Measurements from ENCODE around the gene DSG3. TPM values are rescaled to one million over a fixed set of nuclear protein-coding genes. Genes with fewer than 3 reads are reported as not detected.

DSG3 gene
- total and polyA plus RNA-seq, 2 of the 8 experiments (the other 6 are each of a cell fraction or from before 2014, with no cell fraction given): 0.03 to 0.07 TPM

DNA sequence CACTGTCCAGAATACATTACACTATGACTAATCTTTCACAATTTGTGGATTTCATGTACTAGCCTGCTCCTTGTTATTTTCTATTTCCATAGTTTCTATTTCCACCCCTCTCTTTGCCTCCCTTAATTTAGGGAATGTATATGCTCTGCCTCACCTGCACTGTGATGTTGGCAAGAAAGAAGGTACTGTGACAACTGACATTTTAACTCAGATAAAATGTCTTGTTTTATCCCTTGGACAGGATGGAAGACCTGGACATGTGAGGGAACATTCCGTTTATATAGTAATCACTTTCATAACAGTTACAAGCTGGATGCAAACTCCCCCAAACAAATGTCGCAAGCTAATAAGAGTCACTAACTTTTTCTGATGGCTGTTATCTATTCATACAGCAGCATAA lies 21.5 kb upstream of the DSG3 start (continued):
- no peak for TF ChIP-seq SP1 (IDR thresholded peaks at IDR 0.05; ENCODE audit: low read depth, low read length)

All from H1 (cell line).